ENCODE results near the gene MTREX.

DNA sequence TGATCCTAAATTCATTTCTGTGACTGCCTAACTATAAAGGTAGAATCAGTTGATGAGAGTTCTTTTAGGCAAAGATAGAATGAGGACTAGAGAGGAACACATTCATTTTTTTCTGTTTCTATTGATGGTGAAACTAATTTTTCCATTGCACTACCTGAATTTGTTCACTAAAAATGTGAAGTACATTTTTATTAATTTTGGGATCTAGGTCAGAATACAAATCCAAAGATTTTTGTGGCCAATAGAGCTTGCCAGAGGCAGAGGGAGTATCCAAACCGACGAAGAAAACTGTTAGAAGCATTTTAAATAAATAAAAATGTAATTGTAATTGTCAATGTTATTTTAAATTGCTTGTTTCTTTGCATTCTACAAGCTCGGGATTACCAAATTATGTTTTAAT is 78.1 kb downstream of the MTREX start:
- TF ChIP-seq, protein P1, sequence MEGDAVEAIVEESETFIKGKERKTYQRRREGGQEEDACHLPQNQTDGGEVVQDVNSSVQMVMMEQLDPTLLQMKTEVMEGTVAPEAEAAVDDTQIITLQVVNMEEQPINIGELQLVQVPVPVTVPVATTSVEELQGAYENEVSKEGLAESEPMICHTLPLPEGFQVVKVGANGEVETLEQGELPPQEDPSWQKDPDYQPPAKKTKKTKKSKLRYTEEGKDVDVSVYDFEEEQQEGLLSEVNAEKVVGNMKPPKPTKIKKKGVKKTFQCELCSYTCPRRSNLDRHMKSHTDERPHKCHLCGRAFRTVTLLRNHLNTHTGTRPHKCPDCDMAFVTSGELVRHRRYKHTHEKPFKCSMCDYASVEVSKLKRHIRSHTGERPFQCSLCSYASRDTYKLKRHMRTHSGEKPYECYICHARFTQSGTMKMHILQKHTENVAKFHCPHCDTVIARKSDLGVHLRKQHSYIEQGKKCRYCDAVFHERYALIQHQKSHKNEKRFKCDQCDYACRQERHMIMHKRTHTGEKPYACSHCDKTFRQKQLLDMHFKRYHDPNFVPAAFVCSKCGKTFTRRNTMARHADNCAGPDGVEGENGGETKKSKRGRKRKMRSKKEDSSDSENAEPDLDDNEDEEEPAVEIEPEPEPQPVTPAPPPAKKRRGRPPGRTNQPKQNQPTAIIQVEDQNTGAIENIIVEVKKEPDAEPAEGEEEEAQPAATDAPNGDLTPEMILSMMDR (IDR thresholded peaks at IDR 0.05; ENCODE audit: low read depth, low read length, poor library complexity, severe bottlenecking): no peak
- no peak for TF ChIP-seq EZH2phosphoT487 (IDR thresholded peaks at IDR 0.05; ENCODE audit: borderline replicate concordance, low read length)
